KMS-11 (cell line): ENCODE results near the gene INVS.

ENCODE experiments used
- H2AFZ ChIP-seq: fragments of 200-600 bp; sonication (generic); 2 replicates; pipeline ENCODE4 v1.6.1; 2016; ENCODE audit warnings: antibody characterized with exemption, mixed run types, low read depth
- H3K27ac ChIP-seq: fragments of 200-600 bp; sonication (generic); 2 replicates; pipeline ENCODE4 v1.6.1; 2016; ENCODE audit warnings: mild to moderate bottlenecking, mixed run types
- H3K27me3 ChIP-seq: fragments of 200-600 bp; sonication (generic); 2 replicates; pipeline ENCODE4 v1.6.1; 2017; ENCODE audit warnings: mild to moderate bottlenecking, low read depth, mixed run types, moderate library complexity; ENCODE audit not compliant: insufficient read depth
- H3K36me3 ChIP-seq: fragments of 200-600 bp; sonication (generic); 2 replicates; pipeline ENCODE4 v1.6.1; 2017; ENCODE audit warnings: mild to moderate bottlenecking, mixed run types; ENCODE audit not compliant: insufficient read depth
- H3K4me1 ChIP-seq: fragments of 200-600 bp; sonication (generic); 2 replicates; pipeline ENCODE4 v1.6.1; 2016; ENCODE audit warnings: mild to moderate bottlenecking, low read depth, mixed run types; ENCODE audit not compliant: poor library complexity, severe bottlenecking
- H3K4me2 ChIP-seq: fragments of 200-600 bp; sonication (generic); 2 replicates; pipeline ENCODE4 v1.7.0; 2016; ENCODE audit warnings: mild to moderate bottlenecking, mixed run types
- H3K4me3 ChIP-seq: fragments of 200-600 bp; sonication (generic); IDR thresholded peaks from 2 replicates; pipeline ENCODE4 v1.6.1; 2017; ENCODE audit warnings: low read depth, low read length, mixed read lengths; ENCODE audit not compliant: insufficient read depth
- H3K79me2 ChIP-seq: fragments of 200-600 bp; sonication (generic); 2 replicates; pipeline ENCODE4 v1.6.1; 2016; ENCODE audit warnings: low read depth, mixed run types; ENCODE audit not compliant: insufficient read depth
- H3K9ac ChIP-seq: fragments of 200-600 bp; sonication (generic); 2 replicates; pipeline ENCODE4 v1.6.1; 2016; ENCODE audit warnings: mild to moderate bottlenecking, mixed run types
- H4K20me1 ChIP-seq: fragments of 200-600 bp; sonication (generic); 2 replicates; pipeline ENCODE4 v1.6.1; 2016; ENCODE audit warnings: mild to moderate bottlenecking, mixed run types; ENCODE audit not compliant: insufficient read depth
- TF ChIP-seq, protein P1 (sequence below): fragments of 200-600 bp; sonication (generic); conservative IDR thresholded peaks from 2 replicates; pipeline ENCODE4 v1.6.1; 2017; ENCODE audit warnings: low read depth, mild to moderate bottlenecking, antibody characterized with exemption, low read length, moderate library complexity, mixed read lengths

Gene INVS

DNA sequence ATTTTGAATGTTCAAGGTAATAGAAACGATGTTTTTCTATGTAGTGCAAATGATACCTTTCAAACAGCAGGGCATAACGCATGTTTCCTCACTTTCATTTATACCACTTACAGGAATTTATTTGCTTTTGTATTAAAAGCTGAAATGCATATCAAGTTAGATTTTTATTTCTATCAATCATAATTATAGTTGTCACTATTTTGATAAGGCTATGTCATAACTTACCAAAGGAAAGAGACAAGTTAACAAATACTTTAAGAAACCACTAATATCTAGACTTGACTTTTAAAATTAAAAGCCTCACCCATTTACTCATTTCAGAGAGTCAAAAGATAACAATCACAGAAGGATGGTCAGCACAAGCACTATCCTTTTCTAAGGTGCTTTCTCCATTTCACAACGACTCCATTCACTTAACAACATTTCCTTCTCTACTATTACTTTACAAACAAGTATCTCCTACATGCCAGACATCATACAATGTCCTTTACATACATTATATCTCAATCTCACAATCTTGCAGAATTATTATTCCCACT, 12.9 kb upstream of the INVS start:
- Histone ChIP-seq H3K4me1 (peaks cover 77% of the 10 kb centered on the region), H3K27me3 (no peaks in the 10 kb centered on the region), H3K4me3 (no peak overlapping the region), H4K20me1 (no peaks in the 10 kb centered on the region; the same call in 1 of the 2 replicates), H3K4me2 (peak overlapping the region; percentile 96; the same call in 1 of the 2 replicates), H3K9ac (no peak overlapping the region), H2AFZ (no peak overlapping the region), H3K79me2 (peaks cover 94% of the 10 kb centered on the region), H3K27ac (peak overlapping the region; percentile 91), H3K36me3 (no peaks in the 10 kb centered on the region)
- TF ChIP-seq, protein P1, sequence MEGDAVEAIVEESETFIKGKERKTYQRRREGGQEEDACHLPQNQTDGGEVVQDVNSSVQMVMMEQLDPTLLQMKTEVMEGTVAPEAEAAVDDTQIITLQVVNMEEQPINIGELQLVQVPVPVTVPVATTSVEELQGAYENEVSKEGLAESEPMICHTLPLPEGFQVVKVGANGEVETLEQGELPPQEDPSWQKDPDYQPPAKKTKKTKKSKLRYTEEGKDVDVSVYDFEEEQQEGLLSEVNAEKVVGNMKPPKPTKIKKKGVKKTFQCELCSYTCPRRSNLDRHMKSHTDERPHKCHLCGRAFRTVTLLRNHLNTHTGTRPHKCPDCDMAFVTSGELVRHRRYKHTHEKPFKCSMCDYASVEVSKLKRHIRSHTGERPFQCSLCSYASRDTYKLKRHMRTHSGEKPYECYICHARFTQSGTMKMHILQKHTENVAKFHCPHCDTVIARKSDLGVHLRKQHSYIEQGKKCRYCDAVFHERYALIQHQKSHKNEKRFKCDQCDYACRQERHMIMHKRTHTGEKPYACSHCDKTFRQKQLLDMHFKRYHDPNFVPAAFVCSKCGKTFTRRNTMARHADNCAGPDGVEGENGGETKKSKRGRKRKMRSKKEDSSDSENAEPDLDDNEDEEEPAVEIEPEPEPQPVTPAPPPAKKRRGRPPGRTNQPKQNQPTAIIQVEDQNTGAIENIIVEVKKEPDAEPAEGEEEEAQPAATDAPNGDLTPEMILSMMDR: no peak

DNA sequence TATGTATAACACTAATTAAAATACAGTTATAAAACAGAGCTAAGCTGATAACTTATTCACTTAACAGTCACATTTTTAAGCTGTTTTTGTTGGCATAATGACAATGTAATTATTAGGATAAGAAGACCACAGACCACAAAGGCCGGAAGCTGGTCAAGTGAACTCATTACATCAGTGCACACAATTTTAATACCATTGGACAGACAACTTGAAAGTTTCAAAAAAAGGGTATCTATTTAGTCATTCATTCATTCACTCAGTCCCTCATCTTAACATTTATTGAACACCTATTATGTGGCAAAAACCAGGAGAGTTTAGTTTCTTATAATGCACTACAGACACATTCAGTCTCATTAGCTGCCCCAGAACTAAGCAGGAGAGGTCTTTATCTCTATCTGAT, 11.8 kb upstream of the INVS start:
- H4K20me1 ChIP-seq: no peaks in the 10 kb centered on the region; the same call in 1 of the 2 replicates
- H3K4me3 ChIP-seq: no peak overlapping the region
- no peak overlapping the region for H2AFZ ChIP-seq
- TF ChIP-seq, protein P1: no peak
- no peak overlapping the region for H3K9ac ChIP-seq
- peaks cover 94% of the 10 kb centered on the region for H3K79me2 ChIP-seq
- peak overlapping the region; percentile 96; the same call in 1 of the 2 replicates for H3K4me2 ChIP-seq
- H3K36me3 ChIP-seq: no peaks in the 10 kb centered on the region
- H3K27me3 ChIP-seq: no peaks in the 10 kb centered on the region
- H3K4me1 ChIP-seq: peaks cover 67% of the 10 kb centered on the region
- peak overlapping the region; percentile 1; the same call in 1 of the 2 replicates for H3K27ac ChIP-seq

DNA sequence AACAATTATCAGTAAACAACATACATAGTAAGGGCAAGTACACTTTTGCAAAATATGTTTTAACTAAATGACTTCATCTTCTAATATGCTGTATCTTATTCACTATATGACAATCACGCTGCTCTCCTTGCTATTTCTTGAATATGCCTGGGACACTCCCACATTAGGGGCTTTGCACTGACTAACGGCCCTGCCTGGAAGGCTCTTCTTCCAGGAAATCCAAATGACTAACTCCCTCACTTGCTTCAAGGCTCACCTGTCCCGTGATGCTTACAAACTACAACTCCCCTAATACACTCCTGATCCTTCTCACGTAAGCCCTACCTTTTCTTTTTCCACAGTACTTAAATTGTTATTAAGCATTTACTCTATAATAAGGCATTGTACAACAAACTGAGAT, 10.8 kb upstream of the INVS start:
- H3K79me2 ChIP-seq: peaks cover 94% of the 10 kb centered on the region
- H3K36me3 ChIP-seq: no peaks in the 10 kb centered on the region
- no peak overlapping the region for H3K9ac ChIP-seq
- TF ChIP-seq, protein P1: no peak
- H4K20me1 ChIP-seq: no peaks in the 10 kb centered on the region; the same call in 1 of the 2 replicates
- H3K27ac ChIP-seq: no peak overlapping the region
- H2AFZ ChIP-seq: no peak overlapping the region
- no peak overlapping the region for H3K4me3 ChIP-seq
- no peak overlapping the region for H3K4me2 ChIP-seq
- H3K27me3 ChIP-seq: no peaks in the 10 kb centered on the region
- peaks cover 61% of the 10 kb centered on the region for H3K4me1 ChIP-seq

GRCh38 chr9:100090880-100091279, 8.2 kb upstream of the INVS start:
- Histone ChIP-seq H2AFZ (no peak overlapping the region), H3K9ac (no peak overlapping the region), H3K4me2 (no peak overlapping the region), H3K27ac (no peak overlapping the region), H3K4me1 (peaks cover 37% of the 10 kb centered on the region), H3K4me3 (no peak overlapping the region), H3K36me3 (no peaks in the 10 kb centered on the region), H3K27me3 (no peaks in the 10 kb centered on the region), H4K20me1 (no peaks in the 10 kb centered on the region; the same call in 1 of the 2 replicates), H3K79me2 (peaks cover 95% of the 10 kb centered on the region)
- TF ChIP-seq, protein P1: no peak
